DMS 273 (cell line): ENCODE data around the gene FAM219A.
"Not testable (repeated sequence)": the region's sequence is repeated elsewhere in the genome, so short reads cannot be mapped to it uniquely, and the experiment has no call there.

Experiments used
- DNase-seq: peaks from one replicate; lab custom pipeline; 2025; ENCODE audit not compliant: unreplicated experiment; lab: John Stamatoyannopoulos, UW

FAM219A gene

DNA sequence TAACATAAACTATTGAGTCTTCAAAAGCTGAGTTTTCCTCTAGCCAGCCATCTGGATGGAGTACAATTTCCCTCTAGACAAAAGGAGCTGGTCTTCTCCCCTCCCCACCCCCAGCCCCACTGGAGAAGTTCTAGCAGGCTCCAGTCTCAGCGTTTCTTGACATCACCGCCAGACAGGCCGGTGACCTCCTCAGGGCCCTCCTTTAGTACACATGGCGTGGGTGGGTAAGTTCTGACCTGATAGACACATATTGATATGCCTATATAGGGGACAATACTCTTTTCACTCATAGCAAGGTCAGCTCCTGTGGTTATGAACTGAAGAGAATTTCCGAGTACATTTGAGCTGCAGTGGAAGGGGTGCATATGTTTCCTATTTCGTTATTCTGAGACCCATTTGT lies 27.5 kb upstream of the FAM219A start:
- no peak for DNase-seq

DNA sequence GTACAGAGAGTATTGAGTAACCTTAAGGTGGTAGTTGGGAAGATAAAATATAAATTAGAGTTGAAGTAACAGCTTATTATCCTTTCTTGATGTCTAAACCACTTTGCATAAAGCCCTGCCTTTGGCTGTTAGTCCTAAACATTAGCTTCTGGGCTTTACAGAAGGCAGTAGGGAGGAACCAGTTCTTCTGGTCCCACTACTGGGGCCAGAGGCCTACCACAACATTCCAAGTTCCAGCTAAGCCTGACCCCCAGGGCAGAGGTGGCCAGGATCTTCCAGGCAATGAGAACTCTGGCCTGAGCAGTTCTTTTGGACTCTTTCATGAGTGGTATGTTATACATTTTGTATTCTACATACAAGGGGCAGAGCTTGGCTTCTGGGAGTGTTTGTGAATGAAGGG lies 26.3 kb upstream of the FAM219A start:
- no peak for DNase-seq

DNA sequence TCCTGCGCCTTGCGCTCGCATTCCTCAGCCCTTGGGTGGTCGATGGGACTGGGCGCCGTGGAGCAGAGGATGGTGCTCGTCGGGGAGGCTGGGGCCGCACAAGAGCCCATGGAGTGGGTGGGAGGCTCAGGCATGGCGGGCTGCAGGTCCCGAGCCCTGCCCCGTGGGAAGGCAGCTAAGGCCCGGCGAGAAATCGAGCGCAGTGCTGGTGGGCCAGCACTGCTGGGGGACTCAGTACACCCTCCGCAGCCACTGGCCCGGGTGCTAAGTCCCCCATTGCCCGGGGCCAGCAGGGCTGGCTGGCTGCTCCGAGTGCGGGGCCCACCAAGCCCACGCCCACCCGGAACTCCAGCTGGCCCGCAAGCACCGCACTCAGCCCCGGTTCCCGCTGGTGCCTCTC lies 24.4 kb upstream of the FAM219A start:
- not testable (repeated sequence) for DNase-seq

DNA sequence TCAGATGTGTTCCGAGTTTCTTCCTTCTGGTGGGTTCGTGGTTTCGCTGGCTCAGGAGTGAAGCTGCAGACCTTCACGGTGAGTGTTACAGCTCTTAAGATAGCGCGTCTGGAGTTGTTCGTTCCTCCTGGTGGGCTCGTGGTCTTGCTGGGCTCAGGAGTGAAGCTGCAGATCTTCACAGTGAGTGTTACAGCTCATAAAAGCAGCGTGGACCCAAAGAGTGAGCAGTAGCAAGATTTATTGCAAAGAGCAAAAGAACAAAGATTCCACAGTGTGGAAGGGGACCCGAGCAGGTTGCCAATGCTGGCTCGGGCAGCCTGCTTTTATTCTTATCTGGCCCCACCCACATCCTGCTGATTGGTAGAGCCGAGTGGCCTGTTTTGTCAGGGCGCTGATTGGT lies 23.2 kb upstream of the FAM219A start:
- not testable (repeated sequence) for DNase-seq

DNA sequence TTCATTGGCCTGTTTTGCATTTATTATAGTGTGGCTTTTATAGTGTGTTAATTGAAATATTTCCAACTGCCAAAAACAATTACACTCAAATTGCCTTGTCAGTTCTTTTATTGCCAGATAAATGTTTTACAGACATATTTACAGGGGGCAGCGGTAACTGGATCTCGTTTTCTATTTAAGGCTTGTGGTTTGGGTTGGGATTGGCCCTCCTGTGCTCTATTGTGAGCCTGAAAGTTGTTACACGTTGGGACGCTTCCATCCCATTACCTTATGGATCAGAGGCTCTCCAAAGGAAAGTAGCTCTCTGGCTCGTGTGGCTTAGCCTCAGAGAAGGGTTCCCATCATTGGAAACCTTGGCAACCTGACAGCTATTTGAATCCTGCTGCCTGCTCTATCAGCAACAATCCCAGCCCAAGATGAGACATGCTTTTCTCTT lies 21.1 kb upstream of the FAM219A start:
- DNase-seq = peak; percentile 50

DNA sequence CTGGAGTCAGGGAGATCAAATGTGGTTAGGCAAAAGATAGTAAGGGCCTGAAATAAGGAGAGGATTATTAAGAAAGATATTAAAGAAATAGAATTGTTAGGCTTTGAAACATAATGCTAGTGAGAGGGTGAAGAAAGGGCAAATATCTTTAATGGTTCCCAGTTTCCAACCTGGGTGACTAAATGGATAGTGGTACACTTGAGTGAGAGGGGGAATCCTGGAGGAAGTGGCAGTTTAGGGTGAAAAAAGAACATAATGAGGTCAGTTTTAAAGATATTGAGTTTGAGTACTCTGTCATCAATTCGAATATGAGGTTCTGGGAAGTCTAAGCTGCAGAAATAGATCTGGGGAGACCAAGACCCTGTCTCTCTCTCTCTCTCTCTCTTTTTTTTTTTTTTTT lies 19.2 kb upstream of the FAM219A start:
- no peak for DNase-seq

DNA sequence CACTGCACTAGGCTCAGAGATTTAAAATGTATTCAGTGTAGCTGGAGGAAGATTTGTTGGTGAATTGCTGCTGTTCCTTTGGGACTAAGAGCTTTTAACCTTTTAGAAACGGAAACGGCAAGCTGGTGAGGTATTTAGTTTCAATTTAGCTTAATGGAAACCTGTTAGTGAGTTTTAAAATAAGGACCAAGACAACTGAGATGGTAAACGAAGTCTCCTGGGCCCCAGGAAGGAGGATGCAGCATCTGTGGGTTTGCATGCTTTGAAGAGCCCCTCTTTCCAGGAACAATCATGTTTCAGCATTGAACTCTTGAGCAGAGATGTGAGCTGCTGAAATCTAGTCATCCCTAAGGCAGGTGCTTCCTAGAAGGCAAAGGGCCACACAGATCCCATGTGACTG lies 16.7 kb upstream of the FAM219A start:
- DNase-seq = peak; percentile 88

DNA sequence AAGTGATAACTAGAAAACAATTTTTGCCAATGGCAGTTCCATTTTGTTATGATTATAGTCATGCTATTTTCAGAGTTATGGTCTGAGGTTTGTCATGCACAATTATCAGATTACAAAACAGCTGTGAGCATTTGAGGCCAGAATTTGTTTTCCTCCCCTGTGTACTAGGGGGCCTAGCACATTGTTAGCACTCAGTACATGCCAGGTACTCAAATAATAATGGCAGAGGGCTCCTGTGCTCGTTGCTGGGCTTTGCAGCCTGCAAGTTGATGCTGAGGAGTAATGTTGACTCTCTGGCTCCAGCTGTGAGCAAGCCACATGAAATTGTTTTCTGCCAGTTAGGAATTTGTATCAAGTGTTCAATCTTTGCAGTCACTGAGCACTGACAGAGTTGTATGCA lies 7.1 kb upstream of the FAM219A start:
- no peak for DNase-seq

DNA sequence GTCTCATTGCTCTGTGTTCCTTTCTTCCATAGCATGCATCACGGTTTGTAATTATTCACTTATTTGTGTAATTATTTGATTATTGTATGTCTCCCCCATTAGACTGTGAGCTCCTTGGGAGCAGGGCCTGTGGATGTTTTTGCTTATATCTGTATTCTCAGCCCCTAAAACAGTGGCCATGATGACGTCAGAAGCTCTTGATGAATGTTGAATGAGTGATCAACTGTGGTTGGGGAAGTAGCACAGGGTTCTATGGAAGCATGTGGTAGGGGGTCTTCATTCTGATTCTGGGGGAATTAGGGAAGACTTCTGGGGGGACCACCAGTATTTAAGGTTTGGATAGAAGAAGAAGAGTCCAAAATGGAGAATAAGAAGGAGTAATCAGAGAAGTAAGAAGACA lies 6.2 kb upstream of the FAM219A start:
- no peak for DNase-seq

DNA sequence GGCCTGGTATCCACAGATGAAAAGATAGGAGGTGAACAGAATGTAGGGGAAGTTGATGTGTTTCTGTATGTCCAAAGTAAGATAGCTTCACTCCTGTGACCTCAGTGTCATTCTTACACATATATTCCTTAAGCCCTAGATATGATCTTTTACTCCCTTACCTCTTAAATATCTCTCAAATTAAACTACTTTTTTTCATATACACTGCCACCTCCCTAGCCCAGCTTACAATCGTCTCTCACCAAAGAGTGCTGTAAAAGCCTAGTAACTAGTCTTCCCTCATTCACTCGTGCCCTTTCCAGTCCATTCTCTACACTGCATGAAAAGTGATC lies 5.5 kb upstream of the FAM219A start:
- DNase-seq = no peak

DNA sequence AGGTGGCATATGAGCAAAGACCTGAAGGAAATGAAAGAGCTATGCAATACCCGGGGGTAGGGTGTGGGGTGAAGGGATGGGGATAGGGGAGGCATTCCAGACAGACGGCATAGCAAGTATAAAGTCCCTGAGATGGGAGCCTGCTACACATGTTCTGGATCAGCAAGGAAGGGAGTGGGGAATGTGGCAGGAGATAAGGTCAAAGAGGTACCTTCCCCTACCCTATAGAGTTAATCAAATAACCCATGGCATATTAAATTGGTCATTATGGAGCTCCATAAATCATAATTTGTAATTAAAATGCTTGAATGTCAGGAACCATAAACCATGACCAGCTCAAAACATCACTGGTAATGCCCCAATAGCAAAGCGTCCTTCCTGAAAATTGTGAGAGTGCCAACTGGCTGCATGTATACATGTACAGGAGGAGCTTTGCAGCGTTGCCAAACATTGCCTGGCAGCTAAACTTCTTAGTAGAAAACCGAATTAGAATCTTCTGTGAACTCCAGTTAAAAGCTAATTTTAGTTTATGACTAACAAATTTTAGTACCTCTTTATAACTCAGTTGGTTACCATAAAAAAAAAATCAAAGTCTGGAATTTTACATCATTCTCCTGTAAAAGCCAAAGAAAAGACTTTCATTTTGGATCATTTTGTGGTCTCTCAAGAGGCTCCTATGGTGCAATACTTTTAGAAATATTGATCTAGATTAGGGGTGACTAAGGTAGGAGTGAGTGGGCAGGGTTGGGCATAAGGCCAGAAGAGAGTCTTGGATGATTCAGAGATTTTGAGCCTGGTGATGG lies 4.9 kb upstream of the FAM219A start:
- no peak for DNase-seq

DNA sequence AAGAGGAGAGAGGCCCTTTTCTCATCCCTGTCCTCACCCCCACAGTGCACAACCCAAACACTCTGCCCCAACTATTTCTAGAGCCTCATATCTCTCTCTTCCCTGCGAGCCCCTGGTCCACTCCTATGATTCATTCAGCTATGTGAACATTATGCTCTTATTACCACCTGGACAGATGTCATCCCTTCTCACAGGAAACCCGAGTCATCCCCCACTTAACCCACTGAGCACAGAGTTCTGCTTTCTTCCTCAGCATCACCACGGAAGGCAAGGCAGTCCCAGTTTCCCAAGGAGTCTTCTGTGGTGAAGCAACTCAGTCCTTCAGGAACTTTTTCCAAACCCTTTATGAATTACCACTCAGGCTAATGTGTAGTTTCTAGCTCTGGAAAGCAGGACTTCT lies 1.6 kb upstream of the FAM219A start:
- DNase-seq = no peak

DNA sequence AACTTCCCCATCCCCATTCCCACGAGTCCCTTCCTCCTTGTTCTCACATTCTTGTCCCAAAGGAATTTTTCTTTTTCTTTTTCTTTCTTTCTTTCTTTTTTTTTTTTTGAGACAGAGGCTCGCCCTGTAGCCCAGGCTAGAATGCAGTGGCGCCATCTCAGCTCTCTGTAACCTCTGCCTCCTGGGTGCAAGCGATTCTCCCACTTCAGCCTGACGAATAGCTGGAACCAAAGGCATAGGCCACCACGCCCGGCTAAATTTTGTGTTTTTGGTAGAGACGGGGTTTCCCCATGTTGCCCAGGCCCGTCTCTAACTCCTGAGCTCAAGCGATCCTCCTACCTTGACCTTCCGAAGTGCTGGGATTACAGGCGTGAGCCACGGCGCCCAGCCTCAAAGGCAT lies 986 bp upstream of the FAM219A start:
- DNase-seq = no peak

DNA sequence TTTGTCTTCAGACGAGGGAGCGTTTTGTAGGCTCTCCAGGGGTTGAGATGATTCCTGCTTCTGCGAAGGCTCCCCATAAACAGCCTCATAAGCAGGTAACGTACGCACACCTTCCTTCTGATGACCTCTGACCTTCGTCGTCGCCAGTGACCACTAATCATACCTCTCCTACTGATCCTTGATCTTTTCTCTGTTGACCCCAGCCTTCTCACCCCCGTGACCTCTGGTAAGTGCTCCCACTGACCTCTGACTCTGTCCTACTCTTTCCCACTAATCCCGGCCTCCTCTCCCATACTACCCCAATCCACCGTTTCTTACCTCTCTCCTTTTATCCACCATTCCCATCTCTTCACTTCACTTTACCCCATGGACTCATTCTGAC lies 580 bp upstream of the FAM219A start:
- no peak for DNase-seq

DNA sequence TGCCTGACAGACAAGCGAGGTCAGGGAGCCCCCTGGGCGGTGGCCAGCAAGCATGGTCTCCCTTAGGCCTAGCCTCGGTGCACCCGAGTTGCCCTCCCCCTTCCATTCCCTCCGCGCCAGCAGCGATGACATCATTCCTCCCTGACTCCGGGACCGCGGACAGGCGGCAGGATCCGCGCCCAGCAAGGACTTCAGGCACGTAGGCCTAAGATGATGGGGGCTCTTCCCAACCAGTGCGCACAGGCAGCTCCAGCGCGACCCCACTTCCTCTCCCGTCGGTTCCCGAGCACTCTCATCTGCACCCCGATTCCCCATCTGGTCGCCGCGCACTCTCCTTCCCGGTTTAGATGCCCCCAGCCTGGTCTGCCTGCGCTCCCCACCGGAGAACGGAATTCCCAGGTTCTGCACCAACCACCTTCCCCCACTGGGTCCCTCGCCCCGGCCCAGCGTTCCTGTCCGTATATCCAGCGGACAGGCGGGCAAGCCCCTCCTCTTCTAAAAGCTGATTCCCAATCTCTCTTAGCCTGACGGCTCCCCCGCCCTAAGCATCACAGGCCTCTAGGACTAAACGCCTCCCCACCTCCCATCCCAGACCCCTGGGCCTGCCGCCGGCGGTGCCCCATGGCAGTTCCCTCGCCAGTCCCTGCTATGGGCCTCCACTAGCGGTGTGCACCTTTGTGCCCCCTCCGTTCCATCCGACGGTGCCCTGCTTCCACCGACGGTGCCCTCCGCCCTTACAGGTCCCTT lies 931 bp downstream of the FAM219A start:
- peak; percentile 81 for DNase-seq

DNA sequence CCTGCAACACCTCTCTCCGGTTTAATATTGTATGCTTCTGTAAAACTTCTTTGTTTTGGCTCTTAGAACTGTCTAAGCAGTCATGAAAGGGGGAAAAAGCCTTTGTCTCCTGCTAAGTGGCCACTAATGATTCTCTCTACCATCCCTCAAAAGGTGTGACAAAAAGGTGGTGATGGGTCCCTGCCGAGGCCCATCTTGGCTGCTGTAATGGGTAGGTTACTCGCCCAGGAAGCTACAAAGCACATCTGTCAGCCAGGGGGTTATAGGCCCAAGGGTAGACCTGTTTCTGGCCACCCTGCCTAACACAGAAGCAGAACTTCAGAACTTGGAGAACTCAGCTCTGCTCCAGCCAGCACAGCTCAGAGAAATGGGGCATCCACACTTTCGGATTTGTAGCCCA lies 1.6 kb downstream of the FAM219A start:
- DNase-seq = no peak

DNA sequence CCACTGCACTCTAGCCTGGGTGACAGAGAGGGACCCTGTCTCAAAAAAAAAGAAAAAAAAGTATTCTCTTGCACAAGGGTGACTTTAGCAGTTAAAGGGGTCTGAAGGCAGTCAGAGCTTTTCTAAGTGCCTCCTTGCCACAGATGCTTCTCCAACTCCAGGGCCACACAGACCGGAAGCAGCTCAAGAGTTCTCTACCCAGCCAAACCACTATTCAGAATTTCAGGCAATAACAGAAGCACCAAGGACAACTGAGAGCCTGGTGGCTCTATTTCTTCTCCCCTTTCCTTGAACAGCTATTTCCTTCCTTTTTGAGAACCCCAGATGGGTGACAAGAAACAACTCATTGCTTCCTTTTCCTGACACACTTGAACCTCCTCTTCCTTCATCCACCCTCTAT lies 2.2 kb downstream of the FAM219A start:
- DNase-seq = no peak

DNA sequence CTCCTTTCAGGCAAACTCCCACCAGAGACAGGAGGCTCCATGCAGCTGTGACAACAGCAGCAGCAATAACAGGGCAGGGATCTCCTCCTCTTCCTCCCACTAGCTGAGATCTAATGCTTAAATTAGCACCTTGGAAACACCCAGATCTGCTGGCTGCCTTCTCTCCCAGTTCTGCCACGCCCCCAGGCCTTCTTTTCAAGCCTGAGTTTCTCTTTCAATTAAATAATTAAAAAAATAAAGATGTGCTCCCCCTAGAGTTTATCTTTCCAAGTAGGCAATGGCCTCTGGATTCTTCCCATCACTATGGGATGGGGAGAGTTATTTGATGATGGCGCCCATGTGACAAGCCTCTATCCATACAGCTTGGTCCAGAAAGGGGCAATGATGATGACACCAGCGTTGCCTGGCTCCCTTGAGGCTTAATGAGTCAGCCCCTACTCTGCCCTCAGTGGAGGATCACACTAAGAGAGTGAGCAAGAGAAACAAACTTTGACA lies 3.8 kb downstream of the FAM219A start:
- peak; percentile 67 for DNase-seq

DNA sequence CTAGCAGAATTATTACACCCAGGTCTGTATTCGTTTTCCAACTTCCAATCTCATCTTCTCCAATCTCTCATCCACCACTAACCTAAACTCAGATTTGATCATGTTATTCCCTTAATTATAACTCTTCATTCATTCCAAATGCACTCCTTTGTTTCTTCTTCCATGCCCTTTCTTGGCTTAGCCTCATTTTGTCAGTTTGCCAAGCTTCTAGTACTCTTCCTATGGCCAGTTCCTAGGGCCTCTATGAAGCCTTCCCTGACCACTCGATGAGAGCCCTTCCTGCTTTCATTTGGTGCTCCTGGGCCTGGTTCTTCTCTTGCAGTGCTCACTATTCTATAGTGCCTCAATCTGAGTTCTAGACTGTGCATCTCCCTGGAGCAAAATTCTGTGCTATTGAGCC lies 5.8 kb downstream of the FAM219A start:
- no peak for DNase-seq

DNA sequence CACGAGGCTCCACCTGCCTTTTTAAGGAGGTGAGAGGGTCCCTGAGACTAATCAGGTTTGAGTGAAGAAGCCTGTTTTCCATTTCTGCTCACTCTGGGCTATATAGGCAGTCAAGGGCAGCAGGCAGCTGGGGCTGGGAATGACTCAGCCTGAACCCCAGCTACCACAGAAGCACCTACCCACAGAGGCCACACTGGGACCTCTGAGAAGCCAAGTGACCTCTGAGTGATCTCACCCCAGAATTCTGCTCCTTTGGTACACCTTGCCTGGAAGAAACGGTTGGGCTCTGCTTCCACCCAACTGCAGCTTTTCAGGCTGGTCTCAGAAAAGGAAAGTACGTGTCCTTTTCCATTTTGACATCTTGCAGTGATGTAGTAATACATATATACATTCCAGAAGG lies 6.8 kb downstream of the FAM219A start:
- DNase-seq = no peak

DNA sequence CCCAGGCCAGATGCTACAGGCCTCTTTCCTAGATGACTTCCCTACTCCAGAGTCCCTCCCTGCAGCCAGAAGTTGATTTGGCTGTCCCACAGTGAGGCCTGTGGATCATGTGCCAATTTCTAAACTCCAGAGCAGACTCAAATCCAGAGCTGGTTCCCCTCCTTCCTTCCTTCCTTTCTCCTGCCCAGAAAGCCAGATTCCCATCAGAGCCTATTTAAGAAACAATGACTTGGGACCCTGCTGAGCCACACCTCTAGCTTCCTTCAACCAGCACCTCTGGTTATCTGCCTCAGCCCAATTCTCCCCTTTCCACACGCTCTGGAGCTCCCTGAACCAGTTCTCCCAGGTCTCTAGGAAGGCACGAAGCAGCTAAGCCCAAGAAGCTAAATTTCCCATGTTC lies 7.2 kb downstream of the FAM219A start:
- no peak for DNase-seq

DNA sequence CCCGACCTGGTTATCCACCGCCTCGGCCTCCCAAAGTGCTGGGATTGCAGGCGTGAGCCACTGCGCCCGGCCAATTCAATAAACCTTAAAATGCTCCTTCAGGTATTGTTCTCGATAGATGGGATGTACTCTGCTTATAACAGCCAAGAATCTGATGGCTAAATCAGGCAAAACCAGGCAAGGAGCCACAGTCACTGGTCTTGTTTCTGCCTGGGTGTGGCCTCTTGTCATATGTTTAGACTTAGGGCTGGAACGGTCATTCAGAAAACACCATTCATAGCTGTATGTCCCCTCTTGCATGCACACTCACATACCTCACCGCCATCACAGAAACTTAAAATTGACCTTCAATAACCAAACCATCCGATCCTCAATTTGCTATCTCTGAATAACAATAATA lies 7.7 kb downstream of the FAM219A start:
- DNase-seq = no peak

DNA sequence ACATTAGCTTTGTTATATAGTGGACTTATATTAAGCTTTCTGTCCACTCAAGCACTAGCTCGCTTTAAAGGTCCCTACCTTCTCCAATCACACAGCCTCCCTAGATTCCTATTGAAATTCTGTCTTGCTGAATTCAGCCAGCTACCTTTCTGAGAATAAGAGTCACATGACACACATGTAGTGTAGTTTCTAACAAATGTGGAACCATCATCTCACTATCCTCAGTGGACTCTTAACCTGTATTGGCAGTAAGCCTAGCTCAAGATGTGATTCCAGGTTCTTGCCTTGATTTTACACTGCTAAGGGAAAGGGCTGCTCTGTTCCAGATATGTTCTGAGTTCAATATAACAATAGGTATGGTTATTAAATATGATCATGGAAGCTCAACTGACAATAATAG lies 11.4 kb downstream of the FAM219A start:
- DNase-seq = no peak
